ENCODE results near the gene TENM3. TPM values are rescaled to one million over a fixed set of nuclear protein-coding genes. Genes with fewer than 3 reads are reported as not detected.

Gene TENM3
- total RNA-seq, 1 experiment from 2014 or later = 0.87 TPM

GRCh38 chr4:182575225-182575624, 332.0 kb downstream of the TENM3 start:
- H4K20me1 ChIP-seq (ENCODE audit: low read length) = no peaks in the 10 kb centered on the region
- no peak overlapping the region for H3K4me2 ChIP-seq (ENCODE audit: low read length)
- H3K9ac ChIP-seq (ENCODE audit: low read length) = no peak overlapping the region
- no peak overlapping the region for H3K4me3 ChIP-seq (ENCODE audit: low read length)
- H3K27ac ChIP-seq (ENCODE audit: low read length) = no peak overlapping the region
- no peaks in the 10 kb centered on the region for H3K9me2 ChIP-seq (replicated peaks; ENCODE audit: low read length)
- intact Hi-C loops (cut with micrococcal nuclease) = no loop called here
- no peak overlapping the region for H2AFZ ChIP-seq (ENCODE audit: low read length)
- ChIA-PET CTCF (no interaction called here), POLR2A (ENCODE audit: unreplicated experiment) (no interaction called here)
- peaks cover 4% of the 10 kb centered on the region; the same call in 1 of the 2 replicates for H3K4me1 ChIP-seq (ENCODE audit: insufficient read depth, low read length)
- TF ChIP-seq CTCF (conservative IDR thresholded peaks at IDR 0.05; ENCODE audit: low read depth, low read length) = no peak
- TF ChIP-seq EZH2phosphoT487 (IDR thresholded peaks at IDR 0.05; ENCODE audit: borderline replicate concordance, low read length) = no peak
- no peak for TF ChIP-seq EZH2 (IDR thresholded peaks at IDR 0.05; ENCODE audit: low read length, unreplicated experiment)
- DNase-seq (no peak), ATAC-seq (no peak)
- H3K27me3 ChIP-seq (ENCODE audit: low read length) = no peaks in the 10 kb centered on the region
- H3F3A ChIP-seq (ENCODE audit: low read length, unreplicated experiment) = no peaks in the 10 kb centered on the region
- no peaks in the 10 kb centered on the region for H3K36me3 ChIP-seq (ENCODE audit: low read depth, low read length)
- no peaks in the 10 kb centered on the region for H3K79me2 ChIP-seq (ENCODE audit: low read length)
- no peaks in the 10 kb centered on the region for H3K9me3 ChIP-seq (ENCODE audit: low read length)
- no TSS peak for BruUV-seq (replicated peaks)

GRCh38 chr4:182576601-182577289, 333.5 kb downstream of the TENM3 start:
- TF ChIP-seq EZH2 (IDR thresholded peaks at IDR 0.05; ENCODE audit: low read length, unreplicated experiment) = no peak
- no peak for TF ChIP-seq EZH2phosphoT487 (IDR thresholded peaks at IDR 0.05; ENCODE audit: borderline replicate concordance, low read length)
- no peak for TF ChIP-seq CTCF (conservative IDR thresholded peaks at IDR 0.05; ENCODE audit: low read depth, low read length)
- Histone ChIP-seq H3F3A (ENCODE audit: low read length, unreplicated experiment) (no peaks in the 10 kb centered on the region), H3K27ac (ENCODE audit: low read length) (no peak overlapping the region), H3K9ac (ENCODE audit: low read length) (no peak overlapping the region), H3K79me2 (ENCODE audit: low read length) (no peaks in the 10 kb centered on the region), H3K4me3 (ENCODE audit: low read length) (no peak overlapping the region), H4K20me1 (ENCODE audit: low read length) (no peaks in the 10 kb centered on the region), H2AFZ (ENCODE audit: low read length) (no peak overlapping the region), H3K4me1 (ENCODE audit: insufficient read depth, low read length) (peaks cover 4% of the 10 kb centered on the region; the same call in 1 of the 2 replicates), H3K36me3 (ENCODE audit: low read depth, low read length) (no peaks in the 10 kb centered on the region), H3K4me2 (ENCODE audit: low read length) (no peak overlapping the region), H3K9me3 (ENCODE audit: low read length) (no peaks in the 10 kb centered on the region), H3K9me2 (replicated peaks; ENCODE audit: low read length) (no peaks in the 10 kb centered on the region), H3K27me3 (ENCODE audit: low read length) (no peaks in the 10 kb centered on the region)
- BruUV-seq (replicated peaks) = no TSS peak
- intact Hi-C loops (cut with micrococcal nuclease) = no loop called here
- ChIA-PET POLR2A (ENCODE audit: unreplicated experiment) (no interaction called here), CTCF (no interaction called here)
- DNase-seq = no peak
- no peak for ATAC-seq

DNA sequence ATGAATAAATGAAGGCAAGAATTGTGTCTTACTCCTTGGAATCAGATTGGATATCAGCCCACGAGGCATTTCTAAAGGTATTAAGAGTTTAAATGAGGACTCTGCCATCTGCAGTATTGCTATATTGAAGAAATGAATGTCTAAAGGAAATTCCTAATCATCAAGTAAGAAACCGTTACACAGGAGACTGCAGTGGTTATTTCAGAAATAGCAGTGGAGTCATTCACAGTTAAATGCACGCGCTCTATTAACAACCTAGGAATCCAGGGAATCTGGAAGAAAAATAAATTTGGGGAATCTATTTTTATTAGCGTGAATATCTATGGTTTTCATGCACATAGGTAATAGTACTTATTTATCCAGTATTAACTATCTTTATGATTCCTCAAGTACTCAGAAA, 334.2 kb downstream of the TENM3 start:
- no peaks in the 10 kb centered on the region for H3F3A ChIP-seq (ENCODE audit: low read length, unreplicated experiment)
- no peaks in the 10 kb centered on the region for H3K9me3 ChIP-seq (ENCODE audit: low read length)
- no peak for DNase-seq
- no peaks in the 10 kb centered on the region for H3K36me3 ChIP-seq (ENCODE audit: low read depth, low read length)
- ChIA-PET POLR2A (ENCODE audit: unreplicated experiment) (no interaction called here), CTCF (no interaction called here)
- H3K27ac ChIP-seq (ENCODE audit: low read length) = no peak overlapping the region
- peaks cover 4% of the 10 kb centered on the region; the same call in 1 of the 2 replicates for H3K4me1 ChIP-seq (ENCODE audit: insufficient read depth, low read length)
- H3K27me3 ChIP-seq (ENCODE audit: low read length) = no peaks in the 10 kb centered on the region
- H3K9ac ChIP-seq (ENCODE audit: low read length) = no peak overlapping the region
- no peak overlapping the region for H3K4me3 ChIP-seq (ENCODE audit: low read length)
- no peak overlapping the region for H2AFZ ChIP-seq (ENCODE audit: low read length)
- no peak overlapping the region for H3K4me2 ChIP-seq (ENCODE audit: low read length)
- TF ChIP-seq EZH2phosphoT487 (IDR thresholded peaks at IDR 0.05; ENCODE audit: borderline replicate concordance, low read length) = no peak
- no peaks in the 10 kb centered on the region for H3K79me2 ChIP-seq (ENCODE audit: low read length)
- no TSS peak for BruUV-seq (replicated peaks)
- intact Hi-C loops (cut with micrococcal nuclease) = no loop called here
- no peak for ATAC-seq
- no peaks in the 10 kb centered on the region for H3K9me2 ChIP-seq (replicated peaks; ENCODE audit: low read length)
- H4K20me1 ChIP-seq (ENCODE audit: low read length) = no peaks in the 10 kb centered on the region
